Upper lobe of left lung (tissue), 4 donors: Measurements from ENCODE around the gene TM4SF5.
"Not testable (repeated sequence)": the region's sequence is repeated elsewhere in the genome, so short reads cannot be mapped to it uniquely, and the experiment has no call there.

Experiments
- CTCF ChIP-seq, 6 experiments: fragments of 450-650 bp in 4 of 6; fragments of 200-600 bp in 2 of 6; sonication (generic) in 2 of 6; IDR thresholded peaks; one replicate each; pipeline ENCODE4 v1.5.1; 2016 to 2019; ENCODE audit warnings: antibody characterized with exemption in 6 of 6
- POLR2AphosphoS5 ChIP-seq, 2 donors: sonication (generic); formaldehyde crosslinking; IDR thresholded peaks; one replicate each; pipeline ENCODE4 v1.5.1; 2017; ENCODE audit warnings: antibody characterized with exemption in 2 of 2

DNA sequence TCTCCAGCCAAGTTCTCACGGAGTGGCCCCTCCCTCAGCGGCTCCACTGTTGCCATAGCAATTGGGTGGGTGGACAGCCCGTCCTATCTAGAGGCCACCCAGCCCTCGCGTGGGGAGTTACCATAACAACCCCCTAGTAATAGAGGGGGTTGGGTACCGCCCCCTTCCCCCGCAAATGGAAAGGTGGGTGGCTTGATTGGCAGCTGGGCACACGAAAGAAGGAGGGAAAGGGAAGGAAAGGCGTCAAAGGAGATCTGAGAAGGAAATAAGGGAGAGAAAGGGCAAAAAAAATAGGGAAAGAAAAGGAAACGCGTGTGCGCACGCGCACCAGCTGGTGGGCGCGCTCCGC is 61.1 kb downstream of the TM4SF5 start:
- TF ChIP-seq CTCF, POLR2AphosphoS5 (IDR thresholded peaks at IDR 0.05): not testable (repeated sequence)
